Mesendoderm (in vitro differentiated cells): ENCODE data around the gene HCRTR1.
A peak's percentile ranks its signal among the peaks of the same experiment; 100 is the strongest.

Experiments used
- DNase-seq: peaks from one replicate; pipeline ENCODE4 v3.0.0; 2013
- H2AK5ac ChIP-seq: 2 replicates; pipeline ENCODE4 v1.6.1; 2013; ENCODE audit warnings: low read length, inconsistent platforms
- H2BK120ac ChIP-seq: 2 replicates; pipeline ENCODE4 v1.6.1; 2013; ENCODE audit warnings: low read depth, mild to moderate bottlenecking, low read length, moderate library complexity, mixed read lengths
- H2BK15ac ChIP-seq: replicated peaks from 2 replicates; pipeline ENCODE4 v1.6.1; 2013; ENCODE audit warnings: low read depth, mild to moderate bottlenecking, moderate library complexity
- H2BK5ac ChIP-seq: 2 replicates; pipeline ENCODE4 v1.6.1; 2013; ENCODE audit warnings: low read length, inconsistent platforms
- H3K18ac ChIP-seq: 2 replicates; pipeline ENCODE4 v1.6.1; 2013; ENCODE audit warnings: mild to moderate bottlenecking, low read length, mixed read lengths
- H3K23ac ChIP-seq: one replicate; pipeline ENCODE4 v1.6.1; 2013; ENCODE audit warnings: low read length
- H3K27ac ChIP-seq: 2 replicates; pipeline ENCODE4 v1.5.1; 2013; ENCODE audit warnings: low read depth, mild to moderate bottlenecking, inconsistent platforms, low read length, moderate library complexity
- H3K27me3 ChIP-seq: 2 replicates; pipeline ENCODE4 v1.6.1; 2013; ENCODE audit warnings: low read length, control low read depth, mild to moderate bottlenecking, inconsistent platforms; ENCODE audit not compliant: insufficient read depth, poor library complexity
- H3K36me3 ChIP-seq: 2 replicates; pipeline ENCODE4 v1.6.1; 2013; ENCODE audit warnings: low read length, inconsistent platforms; ENCODE audit not compliant: control insufficient read depth, insufficient read depth
- H3K4ac ChIP-seq: one replicate; pipeline ENCODE4 v1.6.1; 2013; ENCODE audit warnings: low read depth, mild to moderate bottlenecking, low read length, moderate library complexity
- H3K4me1 ChIP-seq: 2 replicates; pipeline ENCODE4 v1.6.1; 2013; ENCODE audit warnings: low read depth, low read length, inconsistent platforms; ENCODE audit not compliant: control insufficient read depth
- H3K4me2 ChIP-seq: 2 replicates; pipeline ENCODE4 v1.6.1; 2013; ENCODE audit warnings: low read length
- H3K4me3 ChIP-seq: 2 replicates; pipeline ENCODE4 v1.5.1; 2013; ENCODE audit warnings: mild to moderate bottlenecking, low read length
- H3K56ac ChIP-seq: one replicate; pipeline ENCODE4 v1.6.1; 2013; ENCODE audit warnings: low read length
- H3K79me1 ChIP-seq: 2 replicates; pipeline ENCODE4 v1.6.1; 2013; ENCODE audit warnings: low read length, inconsistent platforms
- H3K79me2 ChIP-seq: 2 replicates; pipeline ENCODE4 v1.6.1; 2013; ENCODE audit warnings: mild to moderate bottlenecking, low read length; ENCODE audit not compliant: control insufficient read depth, insufficient read depth
- H3K9ac ChIP-seq: 2 replicates; pipeline ENCODE4 v1.6.1; 2013; ENCODE audit warnings: low read length, inconsistent platforms
- H4K5ac ChIP-seq: one replicate; pipeline ENCODE4 v1.6.1; 2013; ENCODE audit warnings: low read length
- H4K8ac ChIP-seq: one replicate; pipeline ENCODE4 v1.6.1; 2013; ENCODE audit warnings: low read depth, mild to moderate bottlenecking, control low read depth, low read length, moderate library complexity
- WGBS: extraction: QIAGEN DNeasy Blood & Tissue Kit; methylation state at CpG from one replicate; pipeline ENCODE4 v1.1.7; 2013; ENCODE audit warnings: low lambda C conversion rate, missing lambda C conversion rate; ENCODE audit not compliant: insufficient coverage; ENCODE audit errors: extremely low coverage; 5-methylcytosine and 5-hydroxymethylcytosine counted together

The HCRTR1 gene

GRCh38 chr1:31588751-31589515 lies 28.6 kb upstream of the HCRTR1 start:
- Histone ChIP-seq H3K4ac (peak overlapping the region; percentile 82), H2BK5ac (no peak overlapping the region), H3K56ac (peak overlapping the region; percentile 74), H3K23ac (no peak overlapping the region), H3K4me2 (peak overlapping the region; percentile 36), H3K4me3 (no peak overlapping the region), H2AK5ac (no peak overlapping the region), H4K8ac (no peak overlapping the region), H3K18ac (peak overlapping the region; percentile 81), H3K27ac (no peak overlapping the region), H3K4me1 (no peaks in the 10 kb centered on the region), H3K27me3 (no peaks in the 10 kb centered on the region), H2BK15ac (no peak overlapping the region), H2BK120ac (no peak overlapping the region), H4K5ac (no peak overlapping the region), H3K79me1 (no peaks in the 10 kb centered on the region), H3K9ac (peak overlapping the region; percentile 34), H3K79me2 (no peaks in the 10 kb centered on the region), H3K36me3 (no peaks in the 10 kb centered on the region)
- no CpG with 5 or more reads among the region's 62 CpGs for WGBS
- DNase-seq = peak; percentile 67

GRCh38 chr1:31591425-31592093 lies 25.9 kb upstream of the HCRTR1 start:
- H4K5ac ChIP-seq = no peak overlapping the region
- no peak overlapping the region for H3K9ac ChIP-seq
- no peak overlapping the region for H3K18ac ChIP-seq
- H2BK5ac ChIP-seq = no peak overlapping the region
- no peak overlapping the region for H3K23ac ChIP-seq
- no peaks in the 10 kb centered on the region for H3K36me3 ChIP-seq
- no peaks in the 10 kb centered on the region for H3K79me1 ChIP-seq
- no peaks in the 10 kb centered on the region for H3K79me2 ChIP-seq
- no peak overlapping the region for H2BK120ac ChIP-seq
- H3K4ac ChIP-seq = no peak overlapping the region
- H3K4me3 ChIP-seq = no peak overlapping the region
- no peaks in the 10 kb centered on the region for H3K4me1 ChIP-seq
- no peak overlapping the region for H2BK15ac ChIP-seq
- no peak overlapping the region for H3K56ac ChIP-seq
- H4K8ac ChIP-seq = no peak overlapping the region
- no peaks in the 10 kb centered on the region for H3K27me3 ChIP-seq
- no CpG with 5 or more reads among the region's 11 CpGs for WGBS
- H2AK5ac ChIP-seq = no peak overlapping the region
- DNase-seq = no peak
- no peak overlapping the region for H3K27ac ChIP-seq
- H3K4me2 ChIP-seq = no peak overlapping the region

GRCh38 chr1:31592132-31592531 lies 25.4 kb upstream of the HCRTR1 start:
- Histone ChIP-seq H3K4me1 (no peaks in the 10 kb centered on the region), H3K56ac (no peak overlapping the region), H3K27me3 (no peaks in the 10 kb centered on the region), H3K4me2 (no peak overlapping the region), H2BK5ac (no peak overlapping the region), H3K79me2 (no peaks in the 10 kb centered on the region), H2BK120ac (no peak overlapping the region), H2AK5ac (no peak overlapping the region), H4K8ac (no peak overlapping the region), H2BK15ac (no peak overlapping the region), H3K4ac (no peak overlapping the region), H3K23ac (no peak overlapping the region), H3K79me1 (no peaks in the 10 kb centered on the region), H3K4me3 (no peak overlapping the region), H4K5ac (no peak overlapping the region), H3K27ac (no peak overlapping the region), H3K9ac (no peak overlapping the region), H3K36me3 (no peaks in the 10 kb centered on the region), H3K18ac (no peak overlapping the region)
- DNase-seq = no peak

GRCh38 chr1:31593136-31593665 lies 24.3 kb upstream of the HCRTR1 start:
- DNase-seq = no peak

GRCh38 chr1:31593770-31594632 lies 23.5 kb upstream of the HCRTR1 start:
- Histone ChIP-seq H3K79me1 (no peaks in the 10 kb centered on the region), H2BK120ac (no peak overlapping the region), H3K4ac (no peak overlapping the region), H2AK5ac (no peak overlapping the region), H3K79me2 (no peaks in the 10 kb centered on the region), H3K9ac (no peak overlapping the region), H4K5ac (no peak overlapping the region), H3K56ac (no peak overlapping the region), H3K18ac (no peak overlapping the region), H3K4me1 (no peaks in the 10 kb centered on the region), H2BK15ac (no peak overlapping the region), H4K8ac (no peak overlapping the region), H2BK5ac (no peak overlapping the region), H3K4me2 (no peak overlapping the region), H3K27ac (no peak overlapping the region), H3K4me3 (no peak overlapping the region), H3K36me3 (no peaks in the 10 kb centered on the region), H3K27me3 (no peaks in the 10 kb centered on the region), H3K23ac (no peak overlapping the region)
- peak; percentile 87 for DNase-seq
- WGBS = no CpG with 5 or more reads among the region's 10 CpGs

More at GRCh38 chr1:31593136-31593665, 24.3 kb upstream of the HCRTR1 start:
- Histone ChIP-seq H3K18ac (no peak overlapping the region), H2BK120ac (no peak overlapping the region), H3K4me2 (no peak overlapping the region), H3K4me1 (no peaks in the 10 kb centered on the region), H3K4me3 (no peak overlapping the region), H3K27me3 (no peaks in the 10 kb centered on the region), H4K8ac (no peak overlapping the region), H3K23ac (no peak overlapping the region), H3K56ac (no peak overlapping the region), H3K9ac (no peak overlapping the region), H3K79me1 (no peaks in the 10 kb centered on the region), H2BK15ac (no peak overlapping the region), H3K79me2 (no peaks in the 10 kb centered on the region), H2AK5ac (no peak overlapping the region), H4K5ac (no peak overlapping the region), H3K4ac (no peak overlapping the region), H3K36me3 (no peaks in the 10 kb centered on the region), H2BK5ac (no peak overlapping the region), H3K27ac (no peak overlapping the region)
- no CpG with 5 or more reads among the region's 5 CpGs for WGBS
